ENCODE measurements around the gene IQCH.
"Not testable (repeated sequence)": the region's sequence is repeated elsewhere in the genome, so short reads cannot be mapped to it uniquely, and the experiment has no call there.

Gene IQCH

DNA sequence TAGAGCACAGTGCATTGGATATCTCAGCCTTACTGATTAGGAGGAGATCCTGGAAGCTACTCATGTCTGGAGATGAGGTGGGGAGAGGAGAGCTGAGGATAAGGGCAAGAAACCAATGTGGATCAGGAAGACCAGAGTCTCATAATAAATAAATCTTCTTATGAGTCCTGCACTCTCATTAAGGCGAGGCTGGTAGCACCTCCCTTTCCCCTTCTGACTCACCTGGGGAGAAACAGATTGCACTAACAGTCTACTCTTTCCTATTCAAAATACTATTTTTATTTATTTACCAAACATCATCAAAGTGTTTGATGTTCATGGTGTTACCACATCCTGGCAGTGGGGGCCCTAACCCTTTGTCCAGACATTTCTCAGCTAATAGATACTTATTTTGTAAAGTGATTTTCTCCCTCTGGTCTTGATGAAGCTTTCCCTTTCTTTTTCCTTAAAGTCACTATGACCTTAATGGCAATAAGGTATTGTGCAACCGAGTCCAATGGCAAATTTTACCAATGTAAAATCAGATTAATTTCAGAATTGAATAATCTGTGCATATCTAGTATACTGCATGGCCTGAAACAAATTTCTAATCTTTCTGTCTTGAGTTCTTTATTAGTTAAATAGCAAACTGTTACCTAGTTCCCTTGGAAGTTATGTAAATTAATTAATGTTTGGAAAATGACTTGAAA lies 81.1 kb downstream of the IQCH start:
- H3K4me1 ChIP-seq (ENCODE audit: insufficient read depth, low read length) = no peaks in the 10 kb centered on the region
- H3K27me3 ChIP-seq (ENCODE audit: control insufficient read depth in 1 of 2, insufficient read depth in 2 of 2, low read length in 2 of 2) = no peaks in the 10 kb centered on the region
- H3K27ac ChIP-seq (ENCODE audit: low read depth, low read length) = no peak overlapping the region
- no peak overlapping the region for H3K9ac ChIP-seq (ENCODE audit: low read length)
- H3K9me3 ChIP-seq (ENCODE audit: low read length) = no peaks in the 10 kb centered on the region
- H3K4me3 ChIP-seq (ENCODE audit: low read depth in 1 of 2, low read length in 2 of 2) = no peak overlapping the region
- H3K36me3 ChIP-seq (ENCODE audit: insufficient read depth, low read length) = no peaks in the 10 kb centered on the region

DNA sequence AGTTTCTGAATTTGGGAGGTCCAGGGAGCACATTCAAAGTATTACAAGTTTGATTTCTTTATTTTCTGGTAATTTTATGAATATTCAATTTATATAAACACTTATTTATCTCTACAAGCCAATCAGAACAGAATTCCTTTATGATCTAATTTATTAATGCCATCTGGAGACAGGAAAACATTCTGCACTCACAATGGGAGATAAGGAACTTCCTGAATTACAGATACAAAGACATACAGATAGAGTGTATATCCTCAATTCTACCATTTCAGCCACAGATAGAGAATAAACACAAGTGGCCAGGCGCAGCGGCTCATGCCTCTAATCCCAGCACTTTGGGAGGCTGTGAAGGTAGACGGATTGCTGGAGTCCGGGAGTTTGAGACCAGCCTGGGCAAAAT lies 86.0 kb downstream of the IQCH start:
- no peaks in the 10 kb centered on the region for H3K9me3 ChIP-seq (ENCODE audit: low read length)

DNA sequence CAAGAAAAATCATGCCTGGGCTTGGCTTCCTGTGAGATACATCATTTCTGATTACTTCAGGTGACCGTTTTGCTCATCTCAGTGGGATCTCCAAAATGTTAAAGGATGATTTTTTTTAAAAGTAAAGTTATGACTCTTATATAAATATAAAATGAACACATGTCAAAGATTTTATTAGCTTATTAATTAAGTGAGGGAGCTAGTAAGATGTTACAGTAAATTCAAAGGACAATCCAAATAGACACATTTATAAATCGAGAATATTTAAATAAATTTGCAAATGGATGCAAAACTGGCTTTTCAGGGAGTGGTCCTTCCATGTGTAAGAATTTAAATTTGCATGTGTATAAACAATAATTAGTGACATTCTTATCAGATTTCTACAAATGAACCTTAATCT lies 87.0 kb downstream of the IQCH start:
- Histone ChIP-seq H3K4me1 (ENCODE audit: insufficient read depth, low read length) (no peaks in the 10 kb centered on the region), H3K4me3 (ENCODE audit: low read depth in 1 of 2, low read length in 2 of 2) (no peak overlapping the region), H3K9ac (ENCODE audit: low read length) (no peak overlapping the region), H3K27ac (ENCODE audit: low read depth, low read length) (no peak overlapping the region), H3K27me3 (ENCODE audit: control insufficient read depth in 1 of 2, insufficient read depth in 2 of 2, low read length in 2 of 2) (no peaks in the 10 kb centered on the region), H3K36me3 (ENCODE audit: insufficient read depth, low read length) (no peaks in the 10 kb centered on the region), H3K9me3 (ENCODE audit: low read length) (no peaks in the 10 kb centered on the region)

More for the DNA sequence above, 86.0 kb downstream of the IQCH start:
- no peaks in the 10 kb centered on the region for H3K4me1 ChIP-seq (ENCODE audit: insufficient read depth, low read length)
- H3K36me3 ChIP-seq (ENCODE audit: insufficient read depth, low read length) = no peaks in the 10 kb centered on the region
- no peak overlapping the region for H3K4me3 ChIP-seq (ENCODE audit: low read depth in 1 of 2, low read length in 2 of 2)
- H3K27me3 ChIP-seq (ENCODE audit: control insufficient read depth in 1 of 2, insufficient read depth in 2 of 2, low read length in 2 of 2) = no peaks in the 10 kb centered on the region
- no peak overlapping the region for H3K9ac ChIP-seq (ENCODE audit: low read length)
- H3K27ac ChIP-seq (ENCODE audit: low read depth, low read length) = no peak overlapping the region

DNA sequence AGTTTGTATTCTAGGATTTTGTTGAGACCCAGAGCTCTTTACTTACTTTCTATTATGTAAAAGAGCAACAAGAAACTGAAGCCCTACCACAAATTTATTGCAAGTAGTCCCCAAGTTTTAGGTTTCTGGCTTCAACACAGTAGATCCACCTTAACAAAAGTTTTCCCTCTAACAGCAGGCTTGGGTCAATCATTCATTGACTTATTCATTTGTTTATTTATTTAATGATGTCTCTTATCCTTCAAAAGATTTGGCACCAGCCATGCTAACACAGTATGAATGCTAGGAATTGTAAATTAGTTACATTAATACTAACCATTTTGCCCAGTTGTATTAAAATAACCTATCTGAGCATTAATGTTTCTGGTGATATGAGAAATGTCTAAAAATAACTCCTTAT lies 88.6 kb downstream of the IQCH start:
- H3K27ac ChIP-seq (ENCODE audit: low read depth, low read length) = no peak overlapping the region
- H3K4me3 ChIP-seq (ENCODE audit: low read depth in 1 of 2, low read length in 2 of 2) = no peak overlapping the region
- no peak overlapping the region for H3K9ac ChIP-seq (ENCODE audit: low read length)
- no peaks in the 10 kb centered on the region for H3K36me3 ChIP-seq (ENCODE audit: insufficient read depth, low read length)
- no peaks in the 10 kb centered on the region for H3K9me3 ChIP-seq (ENCODE audit: low read length)
- H3K27me3 ChIP-seq (ENCODE audit: control insufficient read depth in 1 of 2, insufficient read depth in 2 of 2, low read length in 2 of 2) = no peaks in the 10 kb centered on the region
- H3K4me1 ChIP-seq (ENCODE audit: insufficient read depth, low read length) = no peaks in the 10 kb centered on the region

DNA sequence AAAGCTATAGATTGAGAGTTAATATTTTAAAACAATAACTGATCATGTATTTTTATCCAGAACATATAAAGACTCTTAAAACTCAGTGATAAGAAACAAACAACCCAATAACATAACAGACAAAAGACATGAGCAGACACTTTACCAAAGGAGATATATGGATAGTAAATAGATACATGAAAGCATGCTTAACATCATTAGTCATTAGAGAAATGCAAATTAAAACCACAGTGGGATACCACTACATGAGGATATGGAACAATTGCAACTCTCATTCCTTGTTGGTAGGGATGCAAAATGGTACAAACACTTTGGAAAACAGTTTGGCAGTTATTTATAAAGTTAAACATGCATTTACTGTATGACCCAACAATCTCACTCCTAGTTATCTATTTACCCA lies 95.0 kb downstream of the IQCH start:
- H3K4me1 ChIP-seq (ENCODE audit: insufficient read depth, low read length) = no peaks in the 10 kb centered on the region
- no peaks in the 10 kb centered on the region for H3K9me3 ChIP-seq (ENCODE audit: low read length)
- H3K4me3 ChIP-seq (ENCODE audit: low read depth in 1 of 2, low read length in 2 of 2) = no peak overlapping the region
- no peaks in the 10 kb centered on the region for H3K36me3 ChIP-seq (ENCODE audit: insufficient read depth, low read length)
- H3K27me3 ChIP-seq (ENCODE audit: control insufficient read depth in 1 of 2, insufficient read depth in 2 of 2, low read length in 2 of 2) = no peaks in the 10 kb centered on the region
- no peak overlapping the region for H3K27ac ChIP-seq (ENCODE audit: low read depth, low read length)
- H3K9ac ChIP-seq (ENCODE audit: low read length) = no peak overlapping the region

DNA sequence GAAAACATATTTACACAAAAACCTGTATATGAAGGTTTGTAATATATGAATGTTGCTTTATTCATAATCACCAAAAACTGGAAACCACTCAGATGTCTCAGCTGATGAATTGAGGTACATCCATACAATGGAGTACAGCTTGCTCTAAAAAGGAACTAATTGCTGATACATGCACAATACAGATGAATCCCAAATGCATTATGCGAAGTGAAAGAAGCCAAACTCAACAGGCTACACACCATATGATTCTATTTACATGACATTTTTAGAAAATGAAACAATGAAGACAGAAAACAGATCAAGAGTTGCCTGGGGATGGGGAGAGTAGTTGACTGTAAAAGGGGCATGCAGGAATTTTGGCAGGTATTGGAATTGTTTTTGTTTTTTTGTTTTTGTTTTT lies 95.5 kb downstream of the IQCH start:
- Histone ChIP-seq H3K4me3 (ENCODE audit: low read depth in 1 of 2, low read length in 2 of 2) (no peak overlapping the region), H3K27ac (ENCODE audit: low read depth, low read length) (no peak overlapping the region), H3K27me3 (ENCODE audit: control insufficient read depth in 1 of 2, insufficient read depth in 2 of 2, low read length in 2 of 2) (no peaks in the 10 kb centered on the region), H3K36me3 (ENCODE audit: insufficient read depth, low read length) (no peaks in the 10 kb centered on the region), H3K9me3 (ENCODE audit: low read length) (no peaks in the 10 kb centered on the region), H3K4me1 (ENCODE audit: insufficient read depth, low read length) (no peaks in the 10 kb centered on the region), H3K9ac (ENCODE audit: low read length) (no peak overlapping the region)

DNA sequence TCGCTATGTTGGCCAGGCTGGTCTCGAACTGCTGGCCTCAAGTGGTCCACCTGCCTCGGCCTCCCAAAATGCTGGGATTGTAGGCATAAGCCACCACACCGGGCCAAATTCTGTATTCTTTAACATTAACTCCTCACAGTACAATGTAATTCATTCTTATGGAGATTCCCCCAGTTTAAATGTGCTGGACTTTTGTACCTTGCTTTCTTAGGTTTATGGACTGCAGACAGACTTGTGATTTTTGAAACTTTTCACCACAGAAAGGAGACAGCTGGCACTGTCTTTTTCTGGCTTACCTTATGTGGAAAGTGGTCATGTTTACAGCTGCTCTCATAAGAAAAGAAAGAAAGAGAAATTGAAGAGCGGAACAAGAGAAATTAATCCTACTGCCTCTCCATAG lies 103.8 kb downstream of the IQCH start:
- H3K4me1 ChIP-seq (ENCODE audit: insufficient read depth, low read length) = no peaks in the 10 kb centered on the region
- no peak overlapping the region for H3K4me3 ChIP-seq (ENCODE audit: low read depth in 1 of 2, low read length in 2 of 2)
- H3K27ac ChIP-seq (ENCODE audit: low read depth, low read length) = no peak overlapping the region
- H3K9me3 ChIP-seq (ENCODE audit: low read length) = no peaks in the 10 kb centered on the region
- no peaks in the 10 kb centered on the region for H3K36me3 ChIP-seq (ENCODE audit: insufficient read depth, low read length)
- H3K9ac ChIP-seq (ENCODE audit: low read length) = no peak overlapping the region
- no peaks in the 10 kb centered on the region for H3K27me3 ChIP-seq (ENCODE audit: control insufficient read depth in 1 of 2, insufficient read depth in 2 of 2, low read length in 2 of 2)

DNA sequence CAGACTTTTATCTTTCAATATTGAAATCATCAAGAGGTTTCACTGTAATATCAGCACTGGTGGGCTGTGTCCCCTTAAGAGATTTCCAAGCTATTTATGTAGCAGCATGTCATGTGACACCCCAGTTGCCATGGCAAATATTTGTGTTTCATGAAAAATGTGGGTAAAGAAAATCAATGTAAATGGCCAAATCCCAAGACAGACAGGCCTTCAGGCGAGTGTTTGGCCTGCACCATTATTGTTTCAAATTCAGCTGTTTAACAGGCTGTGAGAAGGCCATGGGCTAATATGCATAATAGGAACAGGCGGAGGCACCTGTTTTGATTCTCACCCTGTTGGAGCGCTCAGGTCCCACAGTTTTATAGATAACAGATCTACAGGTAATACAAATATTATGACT lies 104.2 kb downstream of the IQCH start:
- Histone ChIP-seq H3K27me3 (ENCODE audit: control insufficient read depth in 1 of 2, insufficient read depth in 2 of 2, low read length in 2 of 2) (no peaks in the 10 kb centered on the region), H3K4me1 (ENCODE audit: insufficient read depth, low read length) (no peaks in the 10 kb centered on the region), H3K9me3 (ENCODE audit: low read length) (no peaks in the 10 kb centered on the region), H3K36me3 (ENCODE audit: insufficient read depth, low read length) (no peaks in the 10 kb centered on the region), H3K9ac (ENCODE audit: low read length) (no peak overlapping the region), H3K4me3 (ENCODE audit: low read depth in 1 of 2, low read length in 2 of 2) (no peak overlapping the region), H3K27ac (ENCODE audit: low read depth, low read length) (no peak overlapping the region)

DNA sequence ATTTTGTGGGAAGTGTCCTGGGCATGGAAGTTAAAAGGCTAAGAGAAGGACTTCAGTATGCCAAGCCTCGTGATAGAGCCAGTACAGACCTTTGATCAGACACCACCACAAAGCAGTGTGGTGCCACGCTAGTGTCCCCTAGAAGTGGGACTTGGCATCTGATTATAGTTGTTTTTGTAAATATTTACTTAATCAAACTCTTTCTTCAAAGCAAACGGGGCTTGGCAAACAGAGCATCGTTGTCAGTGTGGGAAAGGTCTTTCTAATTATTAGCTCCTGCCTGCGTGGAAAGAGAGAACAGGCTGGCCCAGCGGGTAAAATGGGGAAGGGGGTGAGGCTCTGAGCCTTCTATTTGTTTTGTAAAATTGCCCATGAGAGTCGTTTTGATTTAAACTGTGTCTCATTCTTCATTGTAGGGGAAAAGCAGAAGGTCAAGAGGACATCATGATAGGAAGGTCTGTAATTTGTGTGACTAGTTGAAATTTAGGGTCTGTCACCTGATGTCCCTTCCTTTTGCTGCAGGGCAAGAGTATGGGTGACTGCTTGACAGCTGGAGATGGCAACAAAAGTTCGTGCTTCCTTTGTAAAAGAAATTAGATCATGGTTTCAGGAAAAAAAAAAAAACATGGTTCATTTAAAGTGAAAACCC lies 105.0 kb downstream of the IQCH start:
- no peaks in the 10 kb centered on the region for H3K9me3 ChIP-seq (ENCODE audit: low read length)
- H3K9ac ChIP-seq (ENCODE audit: low read length) = no peak overlapping the region
- no peak overlapping the region for H3K4me3 ChIP-seq (ENCODE audit: low read depth in 1 of 2, low read length in 2 of 2)
- no peaks in the 10 kb centered on the region for H3K36me3 ChIP-seq (ENCODE audit: insufficient read depth, low read length)
- no peak overlapping the region for H3K27ac ChIP-seq (ENCODE audit: low read depth, low read length)
- no peaks in the 10 kb centered on the region for H3K4me1 ChIP-seq (ENCODE audit: insufficient read depth, low read length)
- H3K27me3 ChIP-seq (ENCODE audit: control insufficient read depth in 1 of 2, insufficient read depth in 2 of 2, low read length in 2 of 2) = no peaks in the 10 kb centered on the region

DNA sequence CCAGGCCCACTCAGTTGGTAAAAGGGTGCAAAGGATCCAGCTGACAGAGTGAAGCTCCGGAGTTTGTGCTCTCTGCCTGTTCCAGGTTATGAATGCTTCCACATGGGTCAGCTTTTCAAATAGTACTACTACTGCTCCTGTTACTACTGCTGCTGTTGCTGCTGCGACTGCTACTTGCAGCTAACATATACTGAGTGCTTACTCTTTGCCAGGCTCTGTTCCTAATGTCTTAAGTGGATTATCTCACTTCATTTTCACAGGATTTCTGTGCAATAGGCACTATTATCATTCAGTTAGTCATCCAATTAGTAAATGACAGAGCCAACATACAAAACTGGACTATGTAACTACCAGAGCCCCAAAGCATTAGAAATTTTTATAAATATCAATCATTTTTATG lies 106.5 kb downstream of the IQCH start:
- Histone ChIP-seq H3K4me3 (ENCODE audit: low read depth in 1 of 2, low read length in 2 of 2) (no peak overlapping the region), H3K36me3 (ENCODE audit: insufficient read depth, low read length) (no peaks in the 10 kb centered on the region), H3K27ac (ENCODE audit: low read depth, low read length) (no peak overlapping the region), H3K4me1 (ENCODE audit: insufficient read depth, low read length) (no peaks in the 10 kb centered on the region), H3K9ac (ENCODE audit: low read length) (no peak overlapping the region), H3K9me3 (ENCODE audit: low read length) (no peaks in the 10 kb centered on the region), H3K27me3 (ENCODE audit: control insufficient read depth in 1 of 2, insufficient read depth in 2 of 2, low read length in 2 of 2) (no peaks in the 10 kb centered on the region)

DNA sequence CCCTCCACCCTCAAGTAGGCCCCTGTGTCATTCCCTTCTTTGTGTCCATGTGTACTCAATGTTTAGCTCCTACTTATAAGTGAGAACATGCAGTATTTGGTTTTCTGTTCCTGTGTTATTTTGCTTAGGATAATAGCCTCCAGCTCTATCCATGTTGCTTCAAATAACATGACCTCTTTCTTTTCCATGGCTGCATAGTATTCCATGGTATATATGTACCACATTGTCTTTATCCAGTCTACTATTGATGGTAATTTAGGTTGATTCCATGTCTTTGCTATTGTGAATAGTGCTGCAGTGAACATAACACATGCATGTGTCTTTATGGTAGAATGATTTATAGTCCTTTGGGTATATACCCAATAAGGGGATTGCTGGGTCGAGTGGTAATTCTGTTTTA lies 109.1 kb downstream of the IQCH start:
- H3K27ac ChIP-seq (ENCODE audit: low read depth, low read length); H3K36me3 ChIP-seq (ENCODE audit: insufficient read depth, low read length); H3K9ac ChIP-seq (ENCODE audit: low read length); H3K9me3 ChIP-seq (ENCODE audit: low read length); H3K4me3 ChIP-seq (ENCODE audit: low read depth in 1 of 2, low read length in 2 of 2); H3K4me1 ChIP-seq (ENCODE audit: insufficient read depth, low read length); H3K27me3 ChIP-seq (ENCODE audit: control insufficient read depth in 1 of 2, insufficient read depth in 2 of 2, low read length in 2 of 2): not testable (repeated sequence)

DNA sequence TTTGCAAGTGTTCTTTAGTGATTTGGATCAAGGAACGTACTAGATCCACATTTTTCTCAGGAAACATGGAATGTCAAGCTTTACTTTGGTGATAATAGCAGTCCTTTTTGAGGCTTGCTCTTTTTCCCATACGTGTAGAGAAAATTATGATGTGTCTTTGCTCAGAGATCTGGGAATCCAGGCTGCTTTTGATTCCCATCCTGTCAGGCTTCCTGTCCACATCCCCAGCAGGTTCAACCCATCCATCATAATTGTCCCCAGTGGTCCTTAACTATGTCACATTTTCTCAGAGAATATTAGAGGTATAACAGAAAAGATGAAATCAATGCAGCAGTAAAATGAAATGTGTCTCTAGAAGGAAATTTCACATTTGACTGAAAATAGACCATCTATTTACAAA lies 111.4 kb downstream of the IQCH start:
- no peaks in the 10 kb centered on the region for H3K9me3 ChIP-seq (ENCODE audit: low read length)
- no peaks in the 10 kb centered on the region for H3K27me3 ChIP-seq (ENCODE audit: control insufficient read depth in 1 of 2, insufficient read depth in 2 of 2, low read length in 2 of 2)
- H3K36me3 ChIP-seq (ENCODE audit: insufficient read depth, low read length) = no peaks in the 10 kb centered on the region
- H3K4me3 ChIP-seq (ENCODE audit: low read depth in 1 of 2, low read length in 2 of 2) = no peak overlapping the region
- no peaks in the 10 kb centered on the region for H3K4me1 ChIP-seq (ENCODE audit: insufficient read depth, low read length)
- H3K9ac ChIP-seq (ENCODE audit: low read length) = no peak overlapping the region
- H3K27ac ChIP-seq (ENCODE audit: low read depth, low read length) = no peak overlapping the region

All from muscle layer of colon (tissue), 2 donors.